ENCODE measurements around the gene SHROOM3. TPM values are rescaled to one million over a fixed set of nuclear protein-coding genes. Genes with fewer than 3 reads are reported as not detected.
"Not testable (repeated sequence)": the region's sequence is repeated elsewhere in the genome, so short reads cannot be mapped to it uniquely, and the experiment has no call there.

Gene SHROOM3
- total RNA-seq, 1 experiment from 2014 or later = 8.2 TPM

- no peak for DNase-seq (ENCODE audit: low read depth)
Measured at GRCh38 chr4:76591992-76592391, 157.0 kb downstream of the SHROOM3 start.

- DNase-seq (ENCODE audit: low read depth) = no peak
Measured at GRCh38 chr4:76592460-76592859, 157.4 kb downstream of the SHROOM3 start.

- no peak for DNase-seq (ENCODE audit: low read depth)
Measured at GRCh38 chr4:76594173-76594572, 159.1 kb downstream of the SHROOM3 start.

- no peak for DNase-seq (ENCODE audit: low read depth)
Measured at GRCh38 chr4:76595435-76595834, 160.4 kb downstream of the SHROOM3 start.

- no peak for DNase-seq (ENCODE audit: low read depth)
Measured at GRCh38 chr4:76596713-76597112, 161.7 kb downstream of the SHROOM3 start.

- no peak for DNase-seq (ENCODE audit: low read depth)
Measured at GRCh38 chr4:76597423-76597979, 162.5 kb downstream of the SHROOM3 start.

GRCh38 chr4:76600447-76600846, 165.4 kb downstream of the SHROOM3 start:
- peak; percentile 11 for DNase-seq (ENCODE audit: low read depth)

- DNase-seq (ENCODE audit: low read depth) = no peak
Measured at GRCh38 chr4:76601791-76602190, 166.8 kb downstream of the SHROOM3 start.

GRCh38 chr4:76605099-76605563, 170.1 kb downstream of the SHROOM3 start:
- no peak for DNase-seq (ENCODE audit: low read depth)

GRCh38 chr4:76606645-76607265, 171.7 kb downstream of the SHROOM3 start:
- no peak for DNase-seq (ENCODE audit: low read depth)

- DNase-seq (ENCODE audit: low read depth) = no peak
Measured at GRCh38 chr4:76607266-76607799, 172.3 kb downstream of the SHROOM3 start.

- no peak for DNase-seq (ENCODE audit: low read depth)
Measured at GRCh38 chr4:76607846-76608245, 172.8 kb downstream of the SHROOM3 start.

GRCh38 chr4:76608549-76608948, 173.5 kb downstream of the SHROOM3 start:
- not testable (repeated sequence) for DNase-seq (ENCODE audit: low read depth)

- peak; percentile 16 for DNase-seq (ENCODE audit: low read depth)
Measured at GRCh38 chr4:76610751-76611547, 175.9 kb downstream of the SHROOM3 start.

GRCh38 chr4:76611616-76612207, 176.7 kb downstream of the SHROOM3 start:
- DNase-seq (ENCODE audit: low read depth) = peak; percentile 8

- DNase-seq (ENCODE audit: low read depth) = no peak
Measured at GRCh38 chr4:76614589-76614988, 179.6 kb downstream of the SHROOM3 start.

GRCh38 chr4:76615999-76616398, 181.0 kb downstream of the SHROOM3 start:
- no peak for DNase-seq (ENCODE audit: low read depth)

- DNase-seq (ENCODE audit: low read depth) = no peak
Measured at GRCh38 chr4:76616526-76616925, 181.5 kb downstream of the SHROOM3 start.

- no peak for DNase-seq (ENCODE audit: low read depth)
Measured at GRCh38 chr4:76620723-76621468, 185.9 kb downstream of the SHROOM3 start.

- peak; percentile 6 for DNase-seq (ENCODE audit: low read depth)
Measured at GRCh38 chr4:76622126-76622525, 187.1 kb downstream of the SHROOM3 start.

- DNase-seq (ENCODE audit: low read depth) = no peak
Measured at GRCh38 chr4:76622717-76623116, 187.7 kb downstream of the SHROOM3 start.
